Ishikawa (cell line): ENCODE measurements around the gene ERN2.

Source experiments
- CEBPB ChIP-seq: IDR thresholded peaks from 2 replicates; pipeline ENCODE4 v1.6.1; 2012
- CREB1 ChIP-seq: IDR thresholded peaks from 2 replicates; pipeline ENCODE4 v1.6.1; 2012; ENCODE audit warnings: low read depth
- EGR1 ChIP-seq: IDR thresholded peaks from 2 replicates; pipeline ENCODE4 v1.6.1; 2012
- EP300 ChIP-seq: IDR thresholded peaks from 2 replicates; pipeline ENCODE4 v1.6.1; 2012; ENCODE audit warnings: borderline replicate concordance
- FOXM1 ChIP-seq: IDR thresholded peaks from 2 replicates; pipeline ENCODE4 v1.6.1; 2012; ENCODE audit warnings: low read depth, borderline replicate concordance
- NFIC ChIP-seq: IDR thresholded peaks from 2 replicates; pipeline ENCODE4 v1.6.1; 2012
- RAD21 ChIP-seq: IDR thresholded peaks from 2 replicates; pipeline ENCODE4 v1.6.1; 2012; ENCODE audit warnings: low read depth
- REST ChIP-seq: IDR thresholded peaks from 2 replicates; pipeline ENCODE4 v1.6.1; 2012; ENCODE audit warnings: low read depth, mild to moderate bottlenecking
- TAF1 ChIP-seq: IDR thresholded peaks from 2 replicates; pipeline ENCODE4 v1.6.1; 2012; ENCODE audit warnings: low read depth, mild to moderate bottlenecking
- TCF12 ChIP-seq: IDR thresholded peaks from 2 replicates; pipeline ENCODE4 v1.6.1; 2012; ENCODE audit warnings: low read depth
- TEAD4 ChIP-seq: IDR thresholded peaks from 2 replicates; pipeline ENCODE4 v1.6.1; 2012
- YY1 ChIP-seq: IDR thresholded peaks from 2 replicates; pipeline ENCODE4 v1.6.1; 2012; ENCODE audit warnings: low read depth
- ZBTB7A ChIP-seq: IDR thresholded peaks from 2 replicates; pipeline ENCODE4 v1.6.1; 2012; ENCODE audit warnings: low read depth
- TF ChIP-seq, protein P1 (sequence below): IDR thresholded peaks from 2 replicates; pipeline ENCODE4 v1.6.1; 2012
- TF ChIP-seq, protein P2 (sequence below): IDR thresholded peaks from 2 replicates; pipeline ENCODE4 v1.6.1; 2012

ERN2 gene

GRCh38 chr16:23702951-23703350 lies 10.1 kb downstream of the ERN2 start:
- TF ChIP-seq YY1 = no peak
- TF ChIP-seq, protein P1, sequence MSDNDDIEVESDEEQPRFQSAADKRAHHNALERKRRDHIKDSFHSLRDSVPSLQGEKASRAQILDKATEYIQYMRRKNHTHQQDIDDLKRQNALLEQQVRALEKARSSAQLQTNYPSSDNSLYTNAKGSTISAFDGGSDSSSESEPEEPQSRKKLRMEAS = no peak
- TF ChIP-seq REST = no peak

- TF ChIP-seq TEAD4 = no peak
- no peak for TF ChIP-seq RAD21
- TF ChIP-seq REST = peak; percentile 61
- no peak for TF ChIP-seq YY1
These were observed 12.0 kb downstream of the ERN2 start for GRCh38 chr16:23701045-23701444.

DNA sequence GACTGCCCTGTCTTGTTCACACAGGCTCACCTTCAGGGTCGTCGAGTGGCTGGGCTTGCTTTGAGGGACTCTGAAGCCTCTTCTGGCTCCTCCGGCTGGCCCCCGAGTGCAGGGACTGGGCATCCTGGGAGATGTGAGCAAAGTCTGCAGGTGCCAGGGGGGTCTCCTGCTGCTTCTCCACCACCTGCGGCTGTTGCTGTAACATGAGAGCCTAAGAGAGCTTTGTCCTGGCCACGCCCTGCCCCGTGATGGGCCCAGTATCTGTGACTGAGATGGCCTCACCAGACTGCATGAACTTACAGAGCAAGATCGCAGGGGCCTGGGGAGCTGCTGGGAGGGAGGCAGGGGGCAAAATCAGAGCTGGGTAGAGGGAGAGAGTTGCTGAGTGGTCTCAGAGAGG lies 12.5 kb downstream of the ERN2 start:
- no peak for TF ChIP-seq EP300
- TF ChIP-seq, protein P1 = no peak
- no peak for TF ChIP-seq ZBTB7A
- no peak for TF ChIP-seq FOXM1

- TF ChIP-seq TCF12 (no peak), RAD21 (no peak), YY1 (no peak), FOXM1 (no peak), EP300 (no peak), TAF1 (no peak), CEBPB (no peak), REST (no peak), TEAD4 (no peak), CREB1 (no peak), NFIC (no peak), EGR1 (no peak), ZBTB7A (no peak)
- TF ChIP-seq, protein P1 = no peak
- TF ChIP-seq, protein P2, sequence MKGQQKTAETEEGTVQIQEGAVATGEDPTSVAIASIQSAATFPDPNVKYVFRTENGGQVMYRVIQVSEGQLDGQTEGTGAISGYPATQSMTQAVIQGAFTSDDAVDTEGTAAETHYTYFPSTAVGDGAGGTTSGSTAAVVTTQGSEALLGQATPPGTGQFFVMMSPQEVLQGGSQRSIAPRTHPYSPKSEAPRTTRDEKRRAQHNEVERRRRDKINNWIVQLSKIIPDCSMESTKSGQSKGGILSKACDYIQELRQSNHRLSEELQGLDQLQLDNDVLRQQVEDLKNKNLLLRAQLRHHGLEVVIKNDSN = no peak
These were observed 12.9 kb downstream of the ERN2 start for GRCh38 chr16:23700093-23700492.

DNA sequence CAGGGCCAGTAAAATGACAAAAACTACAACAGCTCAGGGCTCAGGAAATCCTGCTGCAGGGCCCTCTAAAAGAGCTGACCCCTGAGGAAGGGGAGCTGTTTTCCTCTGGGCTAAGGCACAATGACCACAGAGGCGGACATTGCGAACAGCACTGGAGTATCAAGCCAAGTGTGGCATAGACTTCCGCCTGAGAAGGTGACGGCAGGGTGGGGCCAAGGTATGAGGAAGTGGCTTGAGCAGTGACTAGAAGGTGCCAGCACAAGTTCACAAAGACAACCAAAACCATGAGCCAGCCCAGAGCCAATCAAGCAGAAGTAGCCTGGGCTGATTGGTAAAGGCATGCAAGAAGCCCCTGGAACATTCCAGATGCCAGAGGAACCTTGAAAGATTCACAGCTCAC lies 13.9 kb downstream of the ERN2 start:
- no peak for TF ChIP-seq ZBTB7A
- TF ChIP-seq REST = no peak
- TF ChIP-seq YY1 = no peak
- no peak for TF ChIP-seq TCF12
- no peak for TF ChIP-seq NFIC
- TF ChIP-seq, protein P2 = no peak
- TF ChIP-seq TEAD4 = no peak
